Measurements from ENCODE around the gene MAP3K20. TPM values are rescaled to one million over a fixed set of nuclear protein-coding genes. Genes with fewer than 3 reads are reported as not detected.
"Not testable (repeated sequence)": the region's sequence is repeated elsewhere in the genome, so short reads cannot be mapped to it uniquely, and the experiment has no call there.

The MAP3K20 gene
- total and polyA plus RNA-seq, 3 experiments from 2014 or later = 1.9 to 14.1 (median 11.2) TPM

DNA sequence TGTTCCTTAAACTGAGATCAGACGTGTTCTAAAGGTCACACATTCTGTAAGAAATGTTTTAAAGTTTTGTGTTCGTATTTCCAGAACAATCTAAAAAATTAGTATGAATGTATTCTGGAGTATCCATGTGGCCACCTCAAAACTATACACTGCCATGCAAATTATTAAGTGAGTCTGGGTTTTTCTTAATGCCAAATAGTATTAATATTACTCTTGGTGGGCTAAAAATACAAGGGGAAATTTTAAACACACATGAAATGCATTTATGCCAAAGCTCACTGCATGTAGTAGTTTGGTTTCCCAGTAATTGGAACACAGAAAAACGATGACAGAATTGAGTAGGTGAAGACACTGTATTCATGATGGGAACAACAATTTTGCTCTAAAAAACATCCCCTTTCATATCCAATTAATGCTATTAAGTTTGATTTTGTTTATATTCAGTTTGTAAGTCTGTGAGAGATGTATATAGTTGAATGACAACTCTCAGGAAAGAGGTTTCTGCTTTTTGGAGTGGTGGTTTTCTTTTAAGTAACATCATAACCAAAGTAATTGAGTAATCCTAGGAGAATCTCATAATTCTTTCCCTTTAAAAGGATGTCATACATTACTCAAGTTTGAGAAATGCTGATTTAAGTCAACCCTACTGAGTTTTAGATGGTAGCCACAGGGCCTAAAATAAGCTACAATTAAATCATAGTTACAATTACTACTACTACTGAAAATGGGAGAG lies 203.3 kb downstream of the MAP3K20 start:
- Mint-ChIP-seq H3K4me1 (no peaks in the 10 kb centered on the region), H3K36me3 (no peaks in the 10 kb centered on the region), H3K4me3 (no peak overlapping the region), H3K27me3 (peaks cover 3 to 10% of the 10 kb centered on the region in 2 donors), H3K9me3 (peaks cover 0 to 3% (median 0%) of the 10 kb centered on the region in 5 donors), H3K27ac (no peak overlapping the region)
- POLR2A ChIA-PET = no interaction called here
- CTCF ChIA-PET = no interaction called here
- Histone ChIP-seq H3K27me3 (ENCODE audit: insufficient read depth, low read length, poor library complexity, severe bottlenecking) (no peaks in the 10 kb centered on the region), H3K27ac (ENCODE audit: low read depth, low read length) (no peak overlapping the region), H3K36me3 (ENCODE audit: insufficient read depth, low read length) (no peaks in the 10 kb centered on the region), H3K9me3 (ENCODE audit: low read length) (no peaks in the 10 kb centered on the region), H3K4me3 (ENCODE audit: low read length) (no peak overlapping the region), H3K4me1 (ENCODE audit: insufficient read depth, low read length) (no peaks in the 10 kb centered on the region)
- no peak for DNase-seq

DNA sequence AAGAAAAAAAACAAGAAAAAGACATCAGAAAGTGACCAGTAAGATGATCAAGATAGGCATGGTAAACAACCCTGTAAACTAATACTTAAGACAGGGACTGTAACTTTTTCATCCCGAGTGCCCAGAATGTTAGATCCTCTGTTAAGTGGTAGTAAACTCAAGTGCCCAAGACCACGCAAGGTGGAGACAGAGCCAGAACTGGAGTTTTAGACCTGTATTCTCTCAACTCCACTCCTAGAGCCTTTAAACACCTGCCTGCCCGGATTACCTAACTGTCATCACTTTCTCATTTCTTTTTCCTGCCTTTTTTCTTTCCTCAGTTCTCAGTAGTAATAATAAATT lies 203.9 kb downstream of the MAP3K20 start:
- no peaks in the 10 kb centered on the region for H3K4me1 ChIP-seq (ENCODE audit: insufficient read depth, low read length)
- no peaks in the 10 kb centered on the region for H3K9me3 ChIP-seq (ENCODE audit: low read length)
- H3K9me3 Mint-ChIP-seq = no peaks in the 10 kb centered on the region
- no peak overlapping the region for H3K4me3 Mint-ChIP-seq
- no peak overlapping the region for H3K4me3 ChIP-seq (ENCODE audit: low read length)
- no peak overlapping the region for H3K27ac Mint-ChIP-seq
- DNase-seq = no peak
- H3K4me1 Mint-ChIP-seq = no peaks in the 10 kb centered on the region
- no peaks in the 10 kb centered on the region for H3K36me3 ChIP-seq (ENCODE audit: insufficient read depth, low read length)
- H3K27me3 ChIP-seq (ENCODE audit: insufficient read depth, low read length, poor library complexity, severe bottlenecking) = no peaks in the 10 kb centered on the region
- POLR2A ChIA-PET = no interaction called here
- peaks cover 3 to 10% of the 10 kb centered on the region in 2 donors for H3K27me3 Mint-ChIP-seq
- no peaks in the 10 kb centered on the region for H3K36me3 Mint-ChIP-seq
- H3K27ac ChIP-seq (ENCODE audit: low read depth, low read length) = no peak overlapping the region
- CTCF ChIA-PET = no interaction called here

DNA sequence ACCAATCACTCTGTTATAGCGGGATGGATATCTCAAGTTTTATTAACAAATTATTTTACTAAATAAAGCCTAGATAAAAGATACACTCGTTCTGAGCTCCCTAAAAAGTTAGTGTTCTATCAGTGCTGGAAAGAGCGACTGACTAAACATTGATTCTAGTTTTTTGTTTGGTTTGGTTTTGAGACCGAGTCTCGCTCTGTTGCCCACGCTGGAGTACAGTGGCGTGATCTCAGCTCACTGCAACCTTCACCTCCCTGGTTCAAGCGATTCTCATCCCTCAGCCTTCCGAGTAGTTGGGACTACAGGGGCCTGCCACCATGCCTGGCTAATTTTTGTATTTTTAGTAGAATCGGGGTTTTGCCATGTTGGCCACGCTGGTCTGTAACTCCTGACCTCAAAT lies 205.2 kb downstream of the MAP3K20 start:
- H3K4me1 ChIP-seq (ENCODE audit: insufficient read depth, low read length) = no peaks in the 10 kb centered on the region
- H3K4me1 Mint-ChIP-seq = peaks cover 0 to under 1% (median 0%) of the 10 kb centered on the region in 3 donors
- POLR2A ChIA-PET = no interaction called here
- CTCF ChIA-PET = no interaction called here
- no peak overlapping the region for H3K27ac ChIP-seq (ENCODE audit: low read depth, low read length)
- H3K4me3 ChIP-seq (ENCODE audit: low read length) = no peak overlapping the region
- H3K36me3 Mint-ChIP-seq = no peaks in the 10 kb centered on the region
- H3K9me3 Mint-ChIP-seq = no peaks in the 10 kb centered on the region
- H3K9me3 ChIP-seq (ENCODE audit: low read length) = no peaks in the 10 kb centered on the region
- H3K4me3 Mint-ChIP-seq = no peak overlapping the region
- no peak for DNase-seq
- H3K36me3 ChIP-seq (ENCODE audit: insufficient read depth, low read length) = no peaks in the 10 kb centered on the region
- H3K27me3 ChIP-seq (ENCODE audit: insufficient read depth, low read length, poor library complexity, severe bottlenecking) = no peaks in the 10 kb centered on the region
- peaks cover 3 to 10% of the 10 kb centered on the region in 2 donors for H3K27me3 Mint-ChIP-seq
- H3K27ac Mint-ChIP-seq = no peak overlapping the region

DNA sequence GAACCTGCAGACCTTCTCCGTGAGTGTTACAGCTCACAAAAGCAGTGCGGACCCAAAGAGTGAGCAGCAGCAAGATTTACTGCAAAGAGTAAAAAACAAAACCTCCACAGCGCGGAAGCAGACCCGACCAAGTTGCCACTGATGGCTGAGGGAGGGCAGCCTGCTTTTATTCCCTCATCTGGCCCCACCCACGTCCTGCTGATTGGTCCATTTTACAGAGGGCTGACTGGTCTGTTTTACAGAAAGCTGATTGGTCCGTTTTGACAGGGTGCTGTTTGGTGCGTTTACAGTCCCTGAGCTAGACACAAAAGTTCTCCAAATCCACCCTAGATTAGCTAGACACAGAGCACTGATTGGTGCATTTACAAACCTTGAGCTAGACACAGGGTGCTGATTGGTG lies 206.3 kb downstream of the MAP3K20 start:
- H3K27ac ChIP-seq (ENCODE audit: low read depth, low read length); POLR2A ChIA-PET: not testable (repeated sequence)
- CTCF ChIA-PET = interaction anchor here (0.7 kb wide), 1 partner anchor 8 kb away, joined by 4 read pairs; no protein-coding TSS in a partner anchor

DNA sequence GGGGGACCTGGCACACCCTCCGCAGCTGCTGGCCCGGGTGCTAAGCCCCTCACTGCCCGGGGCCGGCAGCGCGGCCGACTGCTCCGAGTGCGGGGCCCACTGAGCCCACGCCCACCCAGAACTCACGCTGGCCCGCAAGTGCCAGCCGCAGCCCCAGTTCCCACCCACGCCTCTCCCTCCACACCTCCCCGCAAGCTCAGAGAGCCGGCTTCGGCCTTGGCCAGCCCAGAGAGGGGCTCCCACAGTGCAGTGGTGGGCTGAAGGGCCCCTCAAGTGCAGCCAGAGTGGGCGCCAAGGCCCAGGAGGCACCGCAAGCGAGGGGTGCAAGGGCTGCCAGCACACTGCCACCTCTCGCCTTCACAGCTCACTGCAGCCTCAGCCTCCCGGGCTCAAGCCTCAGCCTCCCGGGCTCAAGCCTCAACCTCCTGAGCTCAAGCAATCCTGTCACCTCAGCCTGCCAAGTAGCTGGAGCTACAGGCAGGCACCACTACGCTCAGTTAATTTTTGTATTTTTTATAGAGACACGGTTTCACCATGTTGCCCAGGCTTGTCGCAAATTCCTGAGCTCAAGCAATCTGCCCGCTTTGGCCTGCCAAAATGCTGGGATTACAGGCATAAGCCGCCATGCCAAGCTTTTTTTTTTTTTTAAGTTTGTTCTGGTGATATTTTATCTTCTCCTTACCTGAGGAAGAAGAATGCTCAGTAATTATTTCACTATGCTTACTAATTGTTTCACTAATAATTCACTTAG lies 207.3 kb downstream of the MAP3K20 start:
- Histone ChIP-seq H3K9me3 (ENCODE audit: low read length) (no peaks in the 10 kb centered on the region), H3K4me3 (ENCODE audit: low read length) (no peak overlapping the region), H3K27me3 (ENCODE audit: insufficient read depth, low read length, poor library complexity, severe bottlenecking) (no peaks in the 10 kb centered on the region), H3K4me1 (ENCODE audit: insufficient read depth, low read length) (no peaks in the 10 kb centered on the region), H3K27ac (ENCODE audit: low read depth, low read length) (no peak overlapping the region), H3K36me3 (ENCODE audit: insufficient read depth, low read length) (no peaks in the 10 kb centered on the region)
- peaks cover 5 to 8% (median 6%) of the 10 kb centered on the region in 3 donors for H3K4me1 Mint-ChIP-seq
- H3K9me3 Mint-ChIP-seq = no peaks in the 10 kb centered on the region
- no peak overlapping the region for H3K4me3 Mint-ChIP-seq
- CTCF ChIA-PET = interaction anchor here (0.7 kb wide), 1 partner anchor 9 kb away, joined by 4 read pairs; no protein-coding TSS in a partner anchor
- no peak for DNase-seq
- POLR2A ChIA-PET = no interaction called here
- no peaks in the 10 kb centered on the region for H3K36me3 Mint-ChIP-seq
- H3K27ac Mint-ChIP-seq = no peak overlapping the region
- peaks cover 0 to 1% of the 10 kb centered on the region in 2 donors for H3K27me3 Mint-ChIP-seq

More for the DNA sequence above, 206.3 kb downstream of the MAP3K20 start:
- H3K4me3 ChIP-seq (ENCODE audit: low read length); H3K36me3 Mint-ChIP-seq; H3K4me1 ChIP-seq (ENCODE audit: insufficient read depth, low read length); H3K9me3 Mint-ChIP-seq; H3K36me3 ChIP-seq (ENCODE audit: insufficient read depth, low read length); H3K27me3 Mint-ChIP-seq; H3K27ac Mint-ChIP-seq; H3K4me3 Mint-ChIP-seq; H3K27me3 ChIP-seq (ENCODE audit: insufficient read depth, low read length, poor library complexity, severe bottlenecking); H3K4me1 Mint-ChIP-seq; H3K9me3 ChIP-seq (ENCODE audit: low read length); DNase-seq: not testable (repeated sequence)

DNA sequence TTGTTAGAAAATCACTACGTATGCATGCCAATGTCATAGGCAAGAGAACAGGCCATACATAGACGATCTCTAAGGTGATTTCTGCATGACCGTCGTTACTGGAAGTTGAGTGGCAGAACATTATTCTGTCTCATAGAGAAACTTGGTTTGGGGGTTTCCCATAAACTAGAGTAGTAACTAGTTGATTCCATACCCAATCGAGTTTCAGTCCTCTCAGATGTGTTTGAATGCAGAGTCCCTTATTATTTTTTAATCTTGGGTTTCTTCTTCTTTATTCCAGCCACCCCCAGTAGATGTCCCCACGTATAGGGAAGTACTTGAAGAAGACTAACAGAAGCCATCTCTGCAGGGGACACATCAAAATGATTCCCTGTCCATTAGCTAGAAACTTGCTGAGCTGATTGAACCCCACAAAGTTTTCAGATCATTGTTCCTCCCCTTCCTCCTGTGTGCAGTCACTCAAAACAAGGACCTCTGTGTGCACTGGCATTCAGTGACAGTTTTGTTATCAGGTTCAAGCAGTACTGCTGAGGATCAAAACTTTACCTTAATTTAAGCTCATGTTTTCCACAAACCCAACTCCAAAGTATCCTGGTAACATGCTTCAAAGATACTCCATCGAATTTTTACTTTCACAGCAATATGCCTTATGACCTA lies 210.6 kb downstream of the MAP3K20 start:
- H3K9me3 Mint-ChIP-seq = no peaks in the 10 kb centered on the region
- peaks cover 3% of the 10 kb centered on the region in 2 donors for H3K27me3 Mint-ChIP-seq
- no peaks in the 10 kb centered on the region for H3K36me3 Mint-ChIP-seq
- no peaks in the 10 kb centered on the region for H3K4me1 ChIP-seq (ENCODE audit: insufficient read depth, low read length)
- no peak overlapping the region for H3K27ac Mint-ChIP-seq
- H3K4me1 Mint-ChIP-seq = peaks cover 5 to 8% (median 6%) of the 10 kb centered on the region in 3 donors
- H3K9me3 ChIP-seq (ENCODE audit: low read length) = no peaks in the 10 kb centered on the region
- ChIA-PET CTCF (no interaction called here), POLR2A (no interaction called here)
- H3K4me3 ChIP-seq (ENCODE audit: low read length) = no peak overlapping the region
- no peak for DNase-seq
- H3K27ac ChIP-seq (ENCODE audit: low read depth, low read length) = no peak overlapping the region
- peak overlapping the region in 1 of 7 donors; percentile 67 for H3K4me3 Mint-ChIP-seq
- no peaks in the 10 kb centered on the region for H3K27me3 ChIP-seq (ENCODE audit: insufficient read depth, low read length, poor library complexity, severe bottlenecking)
- H3K36me3 ChIP-seq (ENCODE audit: insufficient read depth, low read length) = no peaks in the 10 kb centered on the region

DNA sequence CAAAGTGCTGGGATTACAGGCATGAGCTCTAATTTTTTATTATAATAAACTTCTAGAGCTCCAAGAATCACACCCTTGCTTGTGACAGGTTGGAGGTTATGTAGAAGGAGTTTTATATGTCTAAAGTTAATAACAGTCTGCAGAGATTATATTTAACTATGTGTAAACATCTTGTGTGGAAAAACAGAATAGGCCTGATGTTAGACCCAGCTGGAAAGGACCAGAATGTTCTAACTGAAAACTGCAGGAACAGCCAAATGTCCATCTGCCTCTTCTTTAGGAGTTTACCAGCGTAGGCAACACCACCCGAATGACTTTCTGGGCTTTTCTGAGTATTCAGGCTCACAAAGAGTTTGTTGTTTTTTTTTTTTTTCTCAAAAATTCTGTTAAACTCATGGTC lies 211.9 kb downstream of the MAP3K20 start:
- ChIA-PET POLR2A (no interaction called here), CTCF (no interaction called here)
- Histone ChIP-seq H3K27ac (ENCODE audit: low read depth, low read length) (no peak overlapping the region), H3K27me3 (ENCODE audit: insufficient read depth, low read length, poor library complexity, severe bottlenecking) (no peaks in the 10 kb centered on the region), H3K9me3 (ENCODE audit: low read length) (no peaks in the 10 kb centered on the region), H3K4me1 (ENCODE audit: insufficient read depth, low read length) (no peaks in the 10 kb centered on the region), H3K36me3 (ENCODE audit: insufficient read depth, low read length) (no peaks in the 10 kb centered on the region), H3K4me3 (ENCODE audit: low read length) (no peak overlapping the region)
- no peaks in the 10 kb centered on the region for H3K9me3 Mint-ChIP-seq
- DNase-seq = no peak
- no peak overlapping the region for H3K4me3 Mint-ChIP-seq
- peaks cover 3% of the 10 kb centered on the region in 2 donors for H3K27me3 Mint-ChIP-seq
- no peaks in the 10 kb centered on the region for H3K36me3 Mint-ChIP-seq
- H3K4me1 Mint-ChIP-seq = peaks cover 5 to 8% (median 6%) of the 10 kb centered on the region in 3 donors
- H3K27ac Mint-ChIP-seq = no peak overlapping the region

DNA sequence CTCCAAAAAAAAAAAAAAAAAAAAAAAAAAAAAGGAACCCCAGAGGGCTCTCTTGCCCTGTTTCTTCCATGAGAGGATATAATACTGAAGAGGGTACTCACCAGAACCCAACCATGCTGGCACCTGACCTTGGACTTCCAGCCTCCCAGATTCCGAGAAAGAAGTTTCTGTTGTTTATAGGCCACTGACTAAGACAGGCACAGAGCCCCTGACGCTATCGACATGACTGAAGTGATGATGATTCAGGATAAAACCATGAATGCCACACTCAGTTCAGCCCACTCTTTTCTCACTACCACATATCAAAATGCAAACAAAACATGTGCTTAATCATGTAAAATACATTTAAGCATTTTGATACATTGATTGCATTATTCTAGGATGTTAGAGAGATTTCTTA lies 212.9 kb downstream of the MAP3K20 start:
- Histone ChIP-seq H3K4me3 (ENCODE audit: low read length) (no peak overlapping the region), H3K4me1 (ENCODE audit: insufficient read depth, low read length) (no peaks in the 10 kb centered on the region), H3K9me3 (ENCODE audit: low read length) (no peaks in the 10 kb centered on the region), H3K36me3 (ENCODE audit: insufficient read depth, low read length) (no peaks in the 10 kb centered on the region), H3K27me3 (ENCODE audit: insufficient read depth, low read length, poor library complexity, severe bottlenecking) (no peaks in the 10 kb centered on the region), H3K27ac (ENCODE audit: low read depth, low read length) (no peak overlapping the region)
- ChIA-PET POLR2A (no interaction called here), CTCF (no interaction called here)
- peaks cover 5 to 8% (median 6%) of the 10 kb centered on the region in 3 donors for H3K4me1 Mint-ChIP-seq
- no peaks in the 10 kb centered on the region for H3K36me3 Mint-ChIP-seq
- H3K27me3 Mint-ChIP-seq = peaks cover 3% of the 10 kb centered on the region in 2 donors
- H3K9me3 Mint-ChIP-seq = no peaks in the 10 kb centered on the region
- H3K27ac Mint-ChIP-seq = no peak overlapping the region
- H3K4me3 Mint-ChIP-seq = no peak overlapping the region
- DNase-seq = no peak
